ENCODE results near the gene AIFM3. TPM values are rescaled to one million over a fixed set of nuclear protein-coding genes. Genes with fewer than 3 reads are reported as not detected.

The AIFM3 gene
- total and polyA plus RNA-seq, 2 donors (not counting 1 experiment from before 2014, with no cell fraction given): 3.0 to 6.0 TPM

- Mint-ChIP-seq H3K4me3 (no peak overlapping the region), H3K4me1 (peaks cover 6% of the 10 kb centered on the region), H3K9me3 (ENCODE audit: insufficient read depth) (no peaks in the 10 kb centered on the region), H3K27ac (no peak overlapping the region), H3K27me3 (no peaks in the 10 kb centered on the region)
- no peak overlapping the region for H3K27ac ChIP-seq (ENCODE audit: low read length in 2 of 2)
- peaks cover 40% of the 10 kb centered on the region for H3K79me2 ChIP-seq (ENCODE audit: control insufficient read depth, insufficient read depth, low read length)
- peaks cover 4 to 49% of the 10 kb centered on the region in 2 experiments for H3K36me3 ChIP-seq (replicated peaks in 1 of 2; ENCODE audit: control extremely low read depth in 1 of 2, control insufficient read depth in 1 of 2, extremely low read depth in 1 of 2, insufficient read depth in 2 of 2, low read length in 1 of 2)
- ChIA-PET CTCF (interaction anchor here (0.8 kb wide), 1 partner anchor 17 kb away, joined by 3 read pairs; no protein-coding TSS in a partner anchor), POLR2A (no interaction called here)
- H4K20me1 ChIP-seq (ENCODE audit: control insufficient read depth, insufficient read depth, low read length, poor library complexity, severe bottlenecking): peaks cover 55% of the 10 kb centered on the region
- H2AFZ ChIP-seq (ENCODE audit: insufficient read depth, low read depth, low read length, poor library complexity, severe bottlenecking): no peak overlapping the region
- H3K9ac ChIP-seq (ENCODE audit: low read length): no peak overlapping the region
- TF ChIP-seq, protein P1, sequence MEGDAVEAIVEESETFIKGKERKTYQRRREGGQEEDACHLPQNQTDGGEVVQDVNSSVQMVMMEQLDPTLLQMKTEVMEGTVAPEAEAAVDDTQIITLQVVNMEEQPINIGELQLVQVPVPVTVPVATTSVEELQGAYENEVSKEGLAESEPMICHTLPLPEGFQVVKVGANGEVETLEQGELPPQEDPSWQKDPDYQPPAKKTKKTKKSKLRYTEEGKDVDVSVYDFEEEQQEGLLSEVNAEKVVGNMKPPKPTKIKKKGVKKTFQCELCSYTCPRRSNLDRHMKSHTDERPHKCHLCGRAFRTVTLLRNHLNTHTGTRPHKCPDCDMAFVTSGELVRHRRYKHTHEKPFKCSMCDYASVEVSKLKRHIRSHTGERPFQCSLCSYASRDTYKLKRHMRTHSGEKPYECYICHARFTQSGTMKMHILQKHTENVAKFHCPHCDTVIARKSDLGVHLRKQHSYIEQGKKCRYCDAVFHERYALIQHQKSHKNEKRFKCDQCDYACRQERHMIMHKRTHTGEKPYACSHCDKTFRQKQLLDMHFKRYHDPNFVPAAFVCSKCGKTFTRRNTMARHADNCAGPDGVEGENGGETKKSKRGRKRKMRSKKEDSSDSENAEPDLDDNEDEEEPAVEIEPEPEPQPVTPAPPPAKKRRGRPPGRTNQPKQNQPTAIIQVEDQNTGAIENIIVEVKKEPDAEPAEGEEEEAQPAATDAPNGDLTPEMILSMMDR (IDR thresholded peaks at IDR 0.05): no peak
- no peak for TF ChIP-seq EZH2 (IDR thresholded peaks at IDR 0.05; ENCODE audit: borderline replicate concordance, insufficient read depth, low read depth, low read length, poor library complexity, severe bottlenecking)
- H3K4me2 ChIP-seq (replicated peaks; ENCODE audit: low read depth, low read length, poor library complexity, severe bottlenecking): no peak overlapping the region
- 95% methylated on average over 8 of the region's 10 CpGs for WGBS (ENCODE audit: insufficient coverage)
- H3K4me1 ChIP-seq (ENCODE audit: control insufficient read depth in 2 of 2, insufficient read depth in 2 of 2, low read length in 2 of 2): no peaks in the 10 kb centered on the region
- no peaks in the 10 kb centered on the region for H3K27me3 ChIP-seq (replicated peaks in 1 of 4; ENCODE audit: control extremely low read depth in 1 of 4, control insufficient read depth in 3 of 4, insufficient read depth in 4 of 4, low read length in 3 of 4)
- no peak for DNase-seq
- no peak overlapping the region for H3K4me3 ChIP-seq (ENCODE audit: control extremely low read depth in 1 of 5, extremely low read depth in 1 of 5, insufficient read depth in 1 of 5, low read depth in 2 of 5, low read length in 4 of 5)
- ATAC-seq (ENCODE audit: low read depth): no peak
- intact Hi-C loops (cut with micrococcal nuclease): no loop called here
- H3K9me3 ChIP-seq (ENCODE audit: control extremely low read depth in 1 of 3, control insufficient read depth in 2 of 3, insufficient read depth in 1 of 3, low read length in 2 of 3): no peaks in the 10 kb centered on the region
Observed at GRCh38 chr22:20951151-20951931, 15.7 kb upstream of the AIFM3 start.

GRCh38 chr22:20951932-20952380 lies 15.1 kb upstream of the AIFM3 start:
- Histone ChIP-seq H3K79me2 (ENCODE audit: control insufficient read depth, insufficient read depth, low read length) (peaks cover 34% of the 10 kb centered on the region), H3K27me3 (replicated peaks in 1 of 4; ENCODE audit: control extremely low read depth in 1 of 4, control insufficient read depth in 3 of 4, insufficient read depth in 4 of 4, low read length in 3 of 4) (peaks cover 0 to 3% (median 0%) of the 10 kb centered on the region in 4 experiments), H3K27ac (ENCODE audit: low read length in 2 of 2) (no peak overlapping the region), H4K20me1 (ENCODE audit: control insufficient read depth, insufficient read depth, low read length, poor library complexity, severe bottlenecking) (peaks cover 55% of the 10 kb centered on the region), H3K4me1 (ENCODE audit: control insufficient read depth in 2 of 2, insufficient read depth in 2 of 2, low read length in 2 of 2) (peaks cover 3 to 4% of the 10 kb centered on the region in 2 donors), H3K4me2 (replicated peaks; ENCODE audit: low read depth, low read length, poor library complexity, severe bottlenecking) (no peak overlapping the region), H3K4me3 (ENCODE audit: control extremely low read depth in 1 of 5, extremely low read depth in 1 of 5, insufficient read depth in 1 of 5, low read depth in 2 of 5, low read length in 4 of 5) (no peak overlapping the region), H3K9me3 (ENCODE audit: control extremely low read depth in 1 of 3, control insufficient read depth in 2 of 3, insufficient read depth in 1 of 3, low read length in 2 of 3) (no peaks in the 10 kb centered on the region), H2AFZ (ENCODE audit: insufficient read depth, low read depth, low read length, poor library complexity, severe bottlenecking) (no peak overlapping the region), H3K36me3 (replicated peaks in 1 of 2; ENCODE audit: control extremely low read depth in 1 of 2, control insufficient read depth in 1 of 2, extremely low read depth in 1 of 2, insufficient read depth in 2 of 2, low read length in 1 of 2) (peaks cover 4 to 49% of the 10 kb centered on the region in 2 experiments), H3K9ac (ENCODE audit: low read length) (no peak overlapping the region)
- Mint-ChIP-seq H3K4me3 (no peak overlapping the region), H3K27me3 (no peaks in the 10 kb centered on the region), H3K4me1 (peaks cover 5% of the 10 kb centered on the region), H3K9me3 (ENCODE audit: insufficient read depth) (no peaks in the 10 kb centered on the region), H3K27ac (no peak overlapping the region)
- DNase-seq (no peak), ATAC-seq (ENCODE audit: low read depth) (no peak)
- ChIA-PET POLR2A (no interaction called here), CTCF (interaction anchor here (0.8 kb wide), 1 partner anchor 17 kb away, joined by 3 read pairs; no protein-coding TSS in a partner anchor)
- 98% methylated on average over 6 of the region's 8 CpGs for WGBS (ENCODE audit: insufficient coverage)
- TF ChIP-seq, protein P1 (IDR thresholded peaks at IDR 0.05): no peak
- no peak for TF ChIP-seq EZH2 (IDR thresholded peaks at IDR 0.05; ENCODE audit: borderline replicate concordance, insufficient read depth, low read depth, low read length, poor library complexity, severe bottlenecking)
- intact Hi-C loops (cut with micrococcal nuclease): no loop called here
